Activated naive CD4-positive, alpha-beta T cell (primary cell): ENCODE results near the gene C7orf25.
A peak's percentile ranks its signal among the peaks of the same experiment; 100 is the strongest.

Source experiments
- DNase-seq, 4 experiments: peaks; one replicate each; lab custom pipeline; 2025; lab: John Stamatoyannopoulos, UW

C7orf25 gene

GRCh38 chr7:42877862-42878261 is 34.0 kb downstream of the C7orf25 start:
- no peak for DNase-seq

- peak in 1 of 4 experiments; percentile 6 for DNase-seq
These were observed 35.4 kb downstream of the C7orf25 start for GRCh38 chr7:42876182-42877068.

- no peak for DNase-seq
These were observed 42.5 kb downstream of the C7orf25 start for GRCh38 chr7:42869131-42870020.

GRCh38 chr7:42868480-42868879 is 43.4 kb downstream of the C7orf25 start:
- DNase-seq = no peak
